Activated CD4-positive, alpha-beta T cell treated with anti-CD3 and anti-CD28 coated beads, Interleukin-10, Interleukin-2, amounts not matched to agents 100 ng/mL and 50 ng/mL, durations not matched to agents 16 hours and 8 hours (primary cell): ENCODE measurements around the gene TSGA10.
A peak's percentile ranks its signal among the peaks of the same experiment; 100 is the strongest.
"Not testable (repeated sequence)": the region's sequence is repeated elsewhere in the genome, so short reads cannot be mapped to it uniquely, and the experiment has no call there.

ENCODE experiments used
- DNase-seq: peaks from one replicate; pipeline ENCODE4 v3.0.0-alpha.2; 2020

Gene TSGA10

DNA sequence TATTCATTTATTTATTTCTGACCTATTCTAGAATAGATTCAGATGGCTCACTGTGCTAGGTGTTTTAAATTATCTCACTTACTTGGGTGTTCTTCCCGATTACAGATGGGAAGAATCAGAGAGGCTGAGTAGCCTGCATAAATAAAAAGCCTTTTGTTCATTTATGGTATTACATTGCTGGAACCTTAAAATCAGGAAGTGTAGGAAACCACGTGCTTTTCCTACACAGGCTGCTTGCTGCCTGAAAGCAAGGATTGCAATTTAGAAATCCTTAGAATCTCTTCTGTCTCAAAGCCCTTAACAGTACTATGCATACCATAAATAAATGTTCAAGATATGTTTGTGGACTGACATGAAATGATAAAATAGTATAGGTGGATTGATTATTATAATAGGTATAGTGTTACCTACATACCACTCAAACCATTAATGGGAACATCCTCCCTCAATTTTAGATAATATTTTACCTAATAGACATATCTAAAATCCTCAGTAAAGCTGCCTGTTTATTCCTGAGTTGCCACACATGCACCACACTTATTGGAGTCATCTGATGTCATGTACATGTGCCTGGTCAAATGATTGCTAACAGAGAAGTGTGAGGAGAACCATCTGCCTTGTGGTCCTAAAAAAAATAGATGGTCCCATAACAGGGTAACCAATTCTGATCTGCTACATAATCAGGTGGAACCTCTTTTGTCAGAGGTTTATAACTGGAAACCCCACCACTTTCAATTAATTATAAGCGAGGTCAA lies 86.7 kb downstream of the TSGA10 start:
- no peak for DNase-seq

GRCh38 chr2:99066075-99066958 lies 88.4 kb downstream of the TSGA10 start:
- peak; percentile 68 for DNase-seq

- DNase-seq = not testable (repeated sequence)
These were observed 105.6 kb downstream of the TSGA10 start for GRCh38 chr2:99049187-99049586.

GRCh38 chr2:99040736-99041300 lies 113.9 kb downstream of the TSGA10 start:
- DNase-seq = not testable (repeated sequence)

DNA sequence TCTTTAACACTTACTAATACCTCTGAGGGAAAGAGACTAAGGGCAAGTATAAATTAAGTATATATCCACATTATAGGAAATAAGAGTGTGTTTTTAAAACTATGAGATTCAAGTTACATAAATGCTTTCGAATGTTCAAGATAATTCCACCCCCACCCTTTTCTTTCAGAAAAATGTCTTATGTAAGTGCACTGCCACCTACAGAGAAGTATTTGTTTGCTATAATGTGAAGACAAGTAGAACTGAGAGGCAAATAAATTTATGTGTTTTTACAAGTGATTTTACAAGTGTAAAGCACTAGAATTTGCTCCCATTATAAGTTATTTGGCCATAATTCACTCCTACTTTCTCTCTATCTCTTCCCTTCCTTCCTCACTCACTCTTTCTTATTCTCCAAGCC lies 118.8 kb downstream of the TSGA10 start:
- DNase-seq = no peak

- peak; percentile 49 for DNase-seq
These were observed 122.0 kb downstream of the TSGA10 start for GRCh38 chr2:99032786-99033185.

GRCh38 chr2:99032001-99032400 lies 122.7 kb downstream of the TSGA10 start:
- DNase-seq = peak; percentile 60

DNA sequence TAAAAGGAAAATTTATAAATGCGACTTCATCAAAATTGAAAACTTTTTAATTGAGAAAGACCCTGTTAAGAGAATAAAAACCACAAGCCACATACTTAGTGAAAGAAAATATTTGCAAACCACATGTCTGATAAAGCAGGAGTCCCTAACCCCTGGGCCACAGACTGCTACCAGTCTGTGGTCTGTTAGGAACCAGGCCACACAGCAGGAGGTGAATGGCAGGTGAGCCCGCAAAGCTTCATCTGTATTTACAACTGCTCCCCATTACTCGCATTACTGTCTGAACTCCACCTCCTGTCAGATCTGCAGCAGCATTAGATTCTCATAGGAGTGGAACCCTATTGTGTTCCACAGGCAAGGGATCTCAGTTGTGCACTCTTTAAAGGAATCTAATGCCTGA lies 123.3 kb downstream of the TSGA10 start:
- DNase-seq = peak; percentile 2

DNA sequence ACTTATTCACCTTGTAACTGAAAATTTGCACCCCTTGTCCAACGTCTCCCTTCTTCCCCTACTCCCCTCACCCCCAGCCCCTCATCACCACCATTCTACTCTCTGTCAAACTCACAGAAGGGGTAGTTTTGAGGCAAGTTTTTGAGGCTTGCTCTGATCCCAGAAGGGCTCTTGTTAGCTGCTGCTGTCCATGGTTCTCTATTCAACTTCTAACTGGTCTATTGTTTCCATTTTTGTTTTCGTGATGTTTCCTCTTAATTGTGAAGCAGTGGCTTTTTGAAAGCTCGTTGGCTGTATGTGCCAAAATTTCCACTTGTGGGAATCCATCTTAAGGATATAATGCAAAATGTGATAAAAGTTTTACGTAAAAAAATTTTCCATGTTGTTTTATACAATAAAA lies 126.2 kb downstream of the TSGA10 start:
- DNase-seq = no peak

GRCh38 chr2:99027856-99028255 lies 126.9 kb downstream of the TSGA10 start:
- DNase-seq = no peak

- DNase-seq = no peak
These were observed 154.0 kb downstream of the TSGA10 start for GRCh38 chr2:99000708-99001107.

DNA sequence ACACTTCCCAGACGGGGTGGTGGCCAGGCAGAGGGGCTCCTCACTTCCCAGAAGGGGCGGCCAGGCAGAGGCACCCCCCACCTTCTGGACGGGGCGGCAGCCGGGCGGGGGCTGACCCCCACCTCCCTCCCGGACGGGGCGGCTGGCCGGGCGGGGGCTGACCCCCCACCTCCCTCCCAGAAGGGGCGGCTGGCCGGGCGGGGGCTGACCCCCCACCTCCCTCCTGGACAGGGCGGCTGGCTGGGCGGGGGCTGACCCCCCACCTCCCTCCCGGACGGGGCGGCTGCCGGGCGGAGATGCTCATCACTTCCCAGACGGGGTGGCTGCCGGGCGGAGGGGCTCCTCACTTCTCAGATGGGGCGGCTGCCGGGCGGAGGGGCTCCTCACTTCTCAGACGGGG lies 166.0 kb downstream of the TSGA10 start:
- not testable (repeated sequence) for DNase-seq

DNA sequence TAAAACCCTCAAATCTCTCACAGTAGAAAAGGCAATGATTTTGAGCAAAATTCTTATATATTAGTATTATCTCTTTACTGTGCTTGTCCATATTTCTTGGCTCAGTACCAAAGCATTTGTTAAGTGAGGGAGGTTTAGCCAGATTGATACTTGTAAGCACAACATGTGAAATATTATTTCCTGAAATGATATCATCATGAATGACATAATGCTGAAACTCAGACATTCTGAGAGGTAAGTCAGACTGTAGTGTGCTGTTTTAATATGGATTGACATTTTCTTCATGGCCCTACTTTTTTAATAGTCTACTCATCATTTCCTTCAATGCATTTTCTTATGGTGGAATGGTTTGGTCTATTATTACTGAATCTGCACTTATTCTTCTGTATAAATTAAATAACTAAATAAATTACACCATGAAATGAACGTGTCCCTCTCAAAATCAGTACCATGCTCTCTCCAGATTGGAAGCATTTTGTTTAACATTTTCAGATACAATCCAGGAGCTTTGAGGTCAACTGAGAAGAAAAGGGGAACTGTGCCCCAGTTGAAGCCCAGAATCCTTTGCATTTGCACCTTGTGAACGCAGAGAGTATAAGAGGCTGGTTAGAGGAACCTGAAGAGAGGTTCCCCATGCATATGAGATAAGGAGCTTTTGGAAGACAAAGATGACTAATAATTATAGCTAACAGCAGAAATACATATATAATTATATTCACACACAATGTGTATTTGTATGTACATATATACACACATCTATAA lies 168.7 kb downstream of the TSGA10 start:
- peak; percentile 20 for DNase-seq

DNA sequence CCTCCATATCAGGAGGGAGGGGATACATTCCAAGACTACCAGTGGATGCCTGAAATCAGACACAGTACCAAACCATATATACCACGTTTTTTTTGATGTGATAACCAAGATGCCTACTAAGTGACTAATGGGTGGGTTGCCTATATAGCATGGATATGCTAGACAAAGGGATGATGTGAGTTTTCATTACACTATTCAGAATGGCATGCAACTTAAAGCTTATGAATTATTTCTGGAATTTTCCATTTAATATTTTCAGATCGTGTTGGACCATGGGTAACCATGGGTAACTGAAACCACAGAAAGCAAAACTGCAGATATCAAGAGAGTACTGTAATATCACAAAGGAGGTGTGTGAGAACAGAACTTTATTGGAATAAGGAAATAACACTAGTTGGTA lies 179.1 kb downstream of the TSGA10 start:
- DNase-seq = no peak

GRCh38 chr2:98972582-98973167 lies 182.1 kb downstream of the TSGA10 start:
- DNase-seq = no peak

GRCh38 chr2:98959810-98960507 lies 194.8 kb downstream of the TSGA10 start:
- DNase-seq = no peak

GRCh38 chr2:98952966-98953365 lies 201.8 kb downstream of the TSGA10 start:
- DNase-seq = no peak

- DNase-seq = no peak
These were observed 205.6 kb downstream of the TSGA10 start for GRCh38 chr2:98948956-98949739.

DNA sequence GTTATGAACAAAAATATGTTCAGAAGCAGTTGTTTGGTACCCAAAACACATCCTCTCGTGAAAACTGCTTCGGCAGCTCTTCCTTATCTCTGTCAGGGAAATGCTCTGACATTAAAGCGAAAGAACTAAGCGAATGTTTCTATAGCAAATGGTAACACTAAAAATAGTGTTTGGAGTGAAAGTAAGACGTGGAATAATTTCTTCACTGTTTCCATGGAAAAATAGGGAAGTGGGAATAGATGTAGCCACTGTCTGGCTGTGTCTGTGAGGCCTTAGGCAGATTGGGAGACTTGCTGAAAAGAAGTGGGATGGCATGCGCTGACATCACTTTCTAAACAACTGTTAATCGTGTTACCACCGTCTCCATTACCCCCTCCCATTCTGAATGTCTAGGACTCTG lies 207.2 kb downstream of the TSGA10 start:
- no peak for DNase-seq
